Activated B cell treated with CpG ODN at 0.5 μM for 24 hours (primary cell): ENCODE results near the gene LCP1. TPM values are rescaled to one million over a fixed set of nuclear protein-coding genes. Genes with fewer than 3 reads are reported as not detected.
"Not testable (repeated sequence)": the region's sequence is repeated elsewhere in the genome, so short reads cannot be mapped to it uniquely, and the experiment has no call there.

ENCODE experiments used
- ATAC-seq: fragments of 200-7000 bp; cut with Tn5 transposase; one replicate; pipeline ENCODE4 v1.10.0; 2021; ENCODE audit warnings: low read depth, mild to moderate bottlenecking, moderate library complexity
- CTCF ChIA-PET: fragments of 350-600 bp; sonication (Branson Sonifier 250); formaldehyde crosslinking; loops from one replicate; lab custom pipeline; 2021; ENCODE audit warnings: antibody characterized with exemption; lab: Charles Lee
- POLR2A ChIA-PET: fragments of 350-600 bp; sonication (Branson Sonifier 250); formaldehyde crosslinking; loops from one replicate; lab custom pipeline; 2021; ENCODE audit warnings: antibody characterized with exemption; lab: Charles Lee
- DNase-seq: peaks from one replicate; pipeline ENCODE4 v3.0.0; 2022
- H3K27ac Mint-ChIP-seq: one replicate; pipeline ENCODE4 v1.8.0; 2020; ENCODE audit warnings: mixed read lengths
- H3K27me3 Mint-ChIP-seq: one replicate; pipeline ENCODE4 v1.8.0; 2021; ENCODE audit warnings: mixed read lengths
- H3K36me3 Mint-ChIP-seq: one replicate; pipeline ENCODE4 v1.8.0; 2021; ENCODE audit warnings: low read depth, mixed read lengths
- H3K4me1 Mint-ChIP-seq: one replicate; pipeline ENCODE4 v1.8.0; 2021; ENCODE audit warnings: mixed read lengths
- H3K4me3 Mint-ChIP-seq: one replicate; pipeline ENCODE4 v1.8.0; 2020; ENCODE audit warnings: mild to moderate bottlenecking, mixed read lengths
- H3K9me3 Mint-ChIP-seq: one replicate; pipeline ENCODE4 v1.8.0; 2020; ENCODE audit warnings: mixed read lengths
- intact Hi-C: fragments of 100-400 bp; cut with micrococcal nuclease; formaldehyde crosslinking; loops from one replicate; pipeline ENCODE4 v1.15.1; 2024
- total RNA-seq: library from RNA; stranded (reverse); gene quantifications from 2 replicates; pipeline ENCODE4 v1.2.3, GENCODE V29; 2022
- TF ChIP-seq, protein P1 (sequence below): fragments of 200-600 bp; IDR thresholded peaks from one replicate; pipeline ENCODE4 v1.8.0; 2022; ENCODE audit warnings: antibody characterized with exemption, mild to moderate bottlenecking

Gene LCP1, protein sequence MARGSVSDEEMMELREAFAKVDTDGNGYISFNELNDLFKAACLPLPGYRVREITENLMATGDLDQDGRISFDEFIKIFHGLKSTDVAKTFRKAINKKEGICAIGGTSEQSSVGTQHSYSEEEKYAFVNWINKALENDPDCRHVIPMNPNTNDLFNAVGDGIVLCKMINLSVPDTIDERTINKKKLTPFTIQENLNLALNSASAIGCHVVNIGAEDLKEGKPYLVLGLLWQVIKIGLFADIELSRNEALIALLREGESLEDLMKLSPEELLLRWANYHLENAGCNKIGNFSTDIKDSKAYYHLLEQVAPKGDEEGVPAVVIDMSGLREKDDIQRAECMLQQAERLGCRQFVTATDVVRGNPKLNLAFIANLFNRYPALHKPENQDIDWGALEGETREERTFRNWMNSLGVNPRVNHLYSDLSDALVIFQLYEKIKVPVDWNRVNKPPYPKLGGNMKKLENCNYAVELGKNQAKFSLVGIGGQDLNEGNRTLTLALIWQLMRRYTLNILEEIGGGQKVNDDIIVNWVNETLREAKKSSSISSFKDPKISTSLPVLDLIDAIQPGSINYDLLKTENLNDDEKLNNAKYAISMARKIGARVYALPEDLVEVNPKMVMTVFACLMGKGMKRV
- total RNA-seq: 948 and 977 TPM in 2 replicates

DNA sequence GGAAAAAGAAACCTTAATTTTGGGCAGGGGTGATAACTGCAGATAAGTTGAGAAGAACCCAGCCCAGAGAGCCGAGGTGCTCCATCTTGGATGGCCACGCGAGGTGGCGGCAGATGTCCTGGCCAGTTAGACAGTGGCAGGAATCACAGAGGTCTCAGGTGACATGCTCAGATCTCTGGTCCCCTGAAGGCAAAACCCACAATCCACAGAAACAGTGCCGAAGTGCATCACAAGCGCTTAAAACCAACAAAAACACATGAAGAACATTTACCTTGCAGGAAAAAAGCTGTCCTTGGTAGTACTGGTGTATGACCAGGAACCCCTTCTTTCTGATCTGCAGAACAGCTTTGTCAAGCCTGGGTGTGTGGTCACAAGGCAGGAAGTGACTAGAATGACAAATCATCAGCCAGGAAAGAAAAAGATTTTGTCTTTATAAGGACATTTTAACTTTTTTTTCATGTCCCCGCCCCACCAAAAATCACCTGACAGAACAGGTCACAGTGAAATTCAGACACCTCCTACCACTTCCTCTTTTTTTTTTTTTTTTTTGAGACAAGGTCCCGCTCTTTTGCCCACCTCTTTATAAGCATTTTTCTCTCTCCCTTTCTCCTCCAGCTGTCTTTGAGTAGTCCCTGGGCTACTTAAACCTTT is at the start of gene LCP1:
Gene LCP1 (minus strand): TSS at position 338 of the 651 bp plus-strand sequence. CDS start 22,515 bp downstream, outside the sequence.
- Mint-ChIP-seq H3K27me3 (no peaks in the 10 kb centered on the region), H3K4me3 (peak within 1 kb of the TSS; percentile 99), H3K4me1 (peaks cover 64% of the 10 kb centered on the region), H3K27ac (peak within 1 kb of the TSS; percentile 98), H3K36me3 (peaks cover 42% of the 10 kb centered on the region), H3K9me3 (no peaks in the 10 kb centered on the region)
- intact Hi-C loops: loop anchor here (1.0 to 5.0 kb wide), 8 partner anchors 17 to 765 kb away; partner anchors contain the start of genes LRCH1 and SLC25A30
- ChIA-PET CTCF (interaction anchor here (1.0 to 2.4 kb wide), 5 partner anchors 11 to 22 kb away, joined by 3 to 21 read pairs (median 4); no protein-coding TSS in a partner anchor), POLR2A (interaction anchor here (0.6 to 8.5 kb wide), 17 partner anchors 13 to 841 kb away, joined by 3 to 247 read pairs (median 7); partner anchors contain the start of genes RUBCNL, TPT1 and ZC3H13)
- TF ChIP-seq, protein P1, sequence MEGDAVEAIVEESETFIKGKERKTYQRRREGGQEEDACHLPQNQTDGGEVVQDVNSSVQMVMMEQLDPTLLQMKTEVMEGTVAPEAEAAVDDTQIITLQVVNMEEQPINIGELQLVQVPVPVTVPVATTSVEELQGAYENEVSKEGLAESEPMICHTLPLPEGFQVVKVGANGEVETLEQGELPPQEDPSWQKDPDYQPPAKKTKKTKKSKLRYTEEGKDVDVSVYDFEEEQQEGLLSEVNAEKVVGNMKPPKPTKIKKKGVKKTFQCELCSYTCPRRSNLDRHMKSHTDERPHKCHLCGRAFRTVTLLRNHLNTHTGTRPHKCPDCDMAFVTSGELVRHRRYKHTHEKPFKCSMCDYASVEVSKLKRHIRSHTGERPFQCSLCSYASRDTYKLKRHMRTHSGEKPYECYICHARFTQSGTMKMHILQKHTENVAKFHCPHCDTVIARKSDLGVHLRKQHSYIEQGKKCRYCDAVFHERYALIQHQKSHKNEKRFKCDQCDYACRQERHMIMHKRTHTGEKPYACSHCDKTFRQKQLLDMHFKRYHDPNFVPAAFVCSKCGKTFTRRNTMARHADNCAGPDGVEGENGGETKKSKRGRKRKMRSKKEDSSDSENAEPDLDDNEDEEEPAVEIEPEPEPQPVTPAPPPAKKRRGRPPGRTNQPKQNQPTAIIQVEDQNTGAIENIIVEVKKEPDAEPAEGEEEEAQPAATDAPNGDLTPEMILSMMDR: no peak
- DNase-seq (peak; percentile 44), ATAC-seq (peak; percentile 65)

DNA sequence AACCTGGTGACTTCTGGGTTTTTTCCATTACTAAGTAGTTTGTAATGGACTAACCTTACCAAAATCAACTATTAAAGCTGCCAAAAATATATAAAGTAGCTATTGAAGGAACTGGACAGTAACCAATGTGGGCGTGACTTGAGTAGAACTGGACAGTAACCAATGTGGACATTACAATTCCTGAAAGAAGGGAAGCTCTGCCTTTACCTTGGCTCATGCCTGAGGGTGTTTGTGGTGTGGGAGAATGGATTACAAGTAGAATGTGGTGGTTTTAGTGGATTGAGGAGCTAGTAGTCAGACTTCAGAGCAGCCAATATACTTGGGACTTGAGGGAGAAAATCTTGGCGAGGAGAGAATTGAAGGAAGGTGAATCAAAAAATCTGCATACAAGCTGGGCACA is 47.3 kb upstream of the LCP1 start:
- no peaks in the 10 kb centered on the region for H3K4me1 Mint-ChIP-seq
- DNase-seq (no peak), ATAC-seq (no peak)
- peaks cover 3% of the 10 kb centered on the region for H3K36me3 Mint-ChIP-seq
- ChIA-PET CTCF (no interaction called here), POLR2A (no interaction called here)
- H3K27ac Mint-ChIP-seq: no peak overlapping the region
- TF ChIP-seq, protein P1: no peak
- no peak overlapping the region for H3K4me3 Mint-ChIP-seq
- peaks cover 2% of the 10 kb centered on the region for H3K27me3 Mint-ChIP-seq
- intact Hi-C loops: no loop called here
- H3K9me3 Mint-ChIP-seq: peaks cover 33% of the 10 kb centered on the region

DNA sequence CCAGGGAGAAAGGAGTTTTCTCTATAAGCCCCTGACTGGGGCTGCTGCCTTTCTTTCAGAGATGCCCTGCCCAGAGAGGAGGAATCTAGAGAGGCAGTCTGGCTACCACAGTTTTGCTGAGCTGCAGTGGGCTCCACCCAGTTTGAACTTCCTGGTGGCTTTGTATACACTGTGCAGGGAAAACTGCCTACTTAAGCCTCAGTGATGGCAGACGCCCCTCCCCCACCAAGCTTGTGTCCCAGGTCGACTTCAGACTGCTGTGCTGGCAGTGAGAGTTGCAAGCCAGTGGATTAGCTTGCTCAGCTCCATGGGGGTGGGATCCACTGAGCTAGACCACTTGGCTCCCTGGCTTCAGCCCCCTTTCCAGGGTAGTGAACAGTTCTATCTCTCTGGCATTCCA is 38.3 kb upstream of the LCP1 start:
- H3K36me3 Mint-ChIP-seq, H3K27ac Mint-ChIP-seq, H3K4me1 Mint-ChIP-seq, H3K4me3 Mint-ChIP-seq, H3K27me3 Mint-ChIP-seq, DNase-seq, ATAC-seq, intact Hi-C loops: not testable (repeated sequence)
- ChIA-PET CTCF (interaction anchor here (0.9 to 1.1 kb wide), 2 partner anchors 72 to 332 kb away, joined by 3 read pairs; no protein-coding TSS in a partner anchor), POLR2A (interaction anchor here (0.6 kb wide), 1 partner anchor 20 kb away, joined by 4 read pairs; no protein-coding TSS in a partner anchor)
- H3K9me3 Mint-ChIP-seq: peaks cover 19% of the 10 kb centered on the region

DNA sequence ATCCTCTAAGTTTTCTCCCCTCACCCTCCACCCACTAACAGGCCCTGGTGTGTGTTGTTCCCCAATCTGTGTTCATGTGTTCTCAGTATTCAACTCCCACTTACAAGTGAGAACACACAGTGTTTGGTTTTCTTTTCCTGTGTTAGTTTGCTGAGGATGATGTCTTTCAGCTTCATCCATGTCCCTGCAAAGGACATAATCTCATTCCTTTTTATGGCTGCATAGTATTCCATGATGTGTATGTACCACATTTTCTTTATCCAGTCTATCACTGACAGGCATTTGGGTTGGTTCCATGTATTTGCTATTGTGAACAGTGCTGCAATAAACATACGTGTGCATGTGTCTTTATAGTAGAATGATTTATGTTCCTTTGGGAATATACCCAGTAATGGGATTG is 32.8 kb upstream of the LCP1 start:
- H3K27ac Mint-ChIP-seq, ATAC-seq, H3K36me3 Mint-ChIP-seq, DNase-seq, H3K9me3 Mint-ChIP-seq, CTCF ChIA-PET, H3K4me3 Mint-ChIP-seq, H3K27me3 Mint-ChIP-seq: not testable (repeated sequence)
- peaks cover 22% of the 10 kb centered on the region for H3K4me1 Mint-ChIP-seq
- intact Hi-C loops: loop anchor here (5.0 to 10.0 kb wide), 2 partner anchors 162 to 580 kb away; partner anchors contain the start of genes ESD and ZC3H13
- POLR2A ChIA-PET: interaction anchor here (0.7 kb wide), 1 partner anchor 33 kb away, joined by 6 read pairs; the partner anchor contains the start of gene LCP1

DNA sequence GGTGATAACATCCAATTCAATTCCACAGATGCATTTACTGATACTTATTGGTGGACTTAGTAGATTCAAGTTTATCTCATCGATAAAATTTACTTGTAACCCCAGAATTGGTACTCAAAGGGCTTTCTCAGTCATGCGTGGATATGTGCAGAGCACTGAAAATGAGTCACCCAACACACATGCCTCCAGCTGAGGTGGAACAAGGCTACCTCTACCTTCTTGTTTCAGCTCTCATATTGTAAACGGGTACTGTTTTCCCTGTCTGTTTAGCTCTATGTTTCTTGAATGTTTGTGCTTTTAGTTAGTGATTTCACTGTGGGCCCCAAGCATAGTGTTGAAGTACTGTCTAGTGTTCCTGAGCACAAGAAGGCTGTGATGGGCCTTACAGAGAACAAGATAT is 31.3 kb upstream of the LCP1 start:
- peaks cover 7% of the 10 kb centered on the region for H3K9me3 Mint-ChIP-seq
- H3K4me3 Mint-ChIP-seq: no peak overlapping the region
- DNase-seq: no peak
- CTCF ChIA-PET: no interaction called here
- intact Hi-C loops: loop anchor here (5.0 to 10.0 kb wide), 2 partner anchors 161 to 582 kb away; partner anchors contain the start of genes ESD and ZC3H13
- POLR2A ChIA-PET: interaction anchor here (0.7 kb wide), 1 partner anchor 13 kb away, joined by 3 read pairs; no protein-coding TSS in a partner anchor
- no peak overlapping the region for H3K27ac Mint-ChIP-seq
- no peak for ATAC-seq
- no peaks in the 10 kb centered on the region for H3K36me3 Mint-ChIP-seq
- H3K27me3 Mint-ChIP-seq: no peaks in the 10 kb centered on the region
- TF ChIP-seq, protein P1: no peak
- H3K4me1 Mint-ChIP-seq: peaks cover 22% of the 10 kb centered on the region
